Panc1 (cell line): ENCODE measurements around the gene ESF1.

Experiments used
- CTCF ChIP-seq: fragments of 450-650 bp; IDR thresholded peaks from 2 replicates; pipeline ENCODE4 v1.5.1; 2017; ENCODE audit warnings: mild to moderate bottlenecking
- POLR2AphosphoS5 ChIP-seq: IDR thresholded peaks from 2 replicates; pipeline ENCODE4 v1.6.1; 2012; ENCODE audit warnings: mild to moderate bottlenecking, low read depth, low read length, moderate library complexity
- SIN3A ChIP-seq: IDR thresholded peaks from 2 replicates; pipeline ENCODE4 v1.6.1; 2012; ENCODE audit warnings: low read depth, mild to moderate bottlenecking, low read length, moderate library complexity, borderline replicate concordance; ENCODE audit not compliant: insufficient read depth

- TF ChIP-seq CTCF: no peak
- TF ChIP-seq SIN3A: no peak
- TF ChIP-seq POLR2AphosphoS5: no peak
Observed at GRCh38 chr20:13717631-13718044, 67.1 kb downstream of the ESF1 start.
